ENCODE results near the gene DDI2. TPM values are rescaled to one million over a fixed set of nuclear protein-coding genes. Genes with fewer than 3 reads are reported as not detected.

Gene DDI2
- total and polyA plus RNA-seq, 9 of the 15 experiments (the other 6 are each of a cell fraction or from before 2014, with no cell fraction given): 6.5 to 48.4 (median 21.2) TPM

DNA sequence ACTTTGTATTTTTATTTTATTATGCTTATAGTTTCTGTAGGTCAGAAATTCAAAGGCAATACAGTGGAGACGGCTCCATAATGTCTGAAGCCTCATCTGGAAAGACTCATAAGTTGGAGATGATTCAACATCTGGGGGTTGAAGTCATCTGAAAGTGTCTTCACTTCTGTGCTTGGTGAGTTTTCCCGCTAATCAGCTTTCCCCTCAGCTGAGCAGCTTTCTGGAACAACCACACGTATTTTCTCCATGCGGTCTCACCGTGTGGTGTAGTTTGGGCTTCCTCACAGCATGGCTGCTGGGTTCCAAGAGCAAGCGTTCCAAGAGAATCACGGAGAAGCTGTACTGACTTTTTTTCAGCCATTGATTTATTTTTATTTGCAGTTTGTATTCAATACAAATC is 7.6 kb upstream of the DDI2 start:
- FAIRE-seq (no peak), DNase-seq (ENCODE audit: extremely low read depth in 1 of 4, low spot score in 3 of 4) (no peak), ATAC-seq (no peak)
- no peak overlapping the region for H3K27ac ChIP-seq (ENCODE audit: extremely low read depth, low read depth, low read length)
- no peaks in the 10 kb centered on the region for H3K79me2 ChIP-seq (ENCODE audit: control insufficient read depth, insufficient read depth, low read length)
- no peak overlapping the region for H3K9ac ChIP-seq (ENCODE audit: insufficient read depth in 1 of 2, low read depth in 2 of 2, low read length in 2 of 2)
- H3K4me3 ChIP-seq: no peak overlapping the region
- CTCF ChIA-PET (ENCODE audit: low intra/inter-chr PET ratio): no interaction called here
- no peaks in the 10 kb centered on the region for H3K27me3 ChIP-seq (ENCODE audit: control insufficient read depth in 2 of 2, insufficient read depth in 2 of 2, low read length in 2 of 2)
- no peak overlapping the region for H3K4me2 ChIP-seq (ENCODE audit: insufficient read depth, low read length)
- peaks cover 0 to 1% of the 10 kb centered on the region in 2 experiments; a peak in 1 of 5 replicates for H3K4me1 ChIP-seq (replicated peaks in 1 of 2; ENCODE audit: control insufficient read depth in 2 of 2, insufficient read depth in 2 of 2, low read length in 2 of 2)
- intact Hi-C loops (cut with micrococcal nuclease): no loop called here
- no peaks in the 10 kb centered on the region for H3K9me1 ChIP-seq (ENCODE audit: control insufficient read depth, insufficient read depth, low read length)
- H2AFZ ChIP-seq (ENCODE audit: low read depth, low read length): peak overlapping the region; percentile 37
- TF ChIP-seq, protein P1, sequence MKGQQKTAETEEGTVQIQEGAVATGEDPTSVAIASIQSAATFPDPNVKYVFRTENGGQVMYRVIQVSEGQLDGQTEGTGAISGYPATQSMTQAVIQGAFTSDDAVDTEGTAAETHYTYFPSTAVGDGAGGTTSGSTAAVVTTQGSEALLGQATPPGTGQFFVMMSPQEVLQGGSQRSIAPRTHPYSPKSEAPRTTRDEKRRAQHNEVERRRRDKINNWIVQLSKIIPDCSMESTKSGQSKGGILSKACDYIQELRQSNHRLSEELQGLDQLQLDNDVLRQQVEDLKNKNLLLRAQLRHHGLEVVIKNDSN (CRISPR knock-in tag; IDR thresholded peaks at IDR 0.05): no peak
- TF ChIP-seq, protein P2, sequence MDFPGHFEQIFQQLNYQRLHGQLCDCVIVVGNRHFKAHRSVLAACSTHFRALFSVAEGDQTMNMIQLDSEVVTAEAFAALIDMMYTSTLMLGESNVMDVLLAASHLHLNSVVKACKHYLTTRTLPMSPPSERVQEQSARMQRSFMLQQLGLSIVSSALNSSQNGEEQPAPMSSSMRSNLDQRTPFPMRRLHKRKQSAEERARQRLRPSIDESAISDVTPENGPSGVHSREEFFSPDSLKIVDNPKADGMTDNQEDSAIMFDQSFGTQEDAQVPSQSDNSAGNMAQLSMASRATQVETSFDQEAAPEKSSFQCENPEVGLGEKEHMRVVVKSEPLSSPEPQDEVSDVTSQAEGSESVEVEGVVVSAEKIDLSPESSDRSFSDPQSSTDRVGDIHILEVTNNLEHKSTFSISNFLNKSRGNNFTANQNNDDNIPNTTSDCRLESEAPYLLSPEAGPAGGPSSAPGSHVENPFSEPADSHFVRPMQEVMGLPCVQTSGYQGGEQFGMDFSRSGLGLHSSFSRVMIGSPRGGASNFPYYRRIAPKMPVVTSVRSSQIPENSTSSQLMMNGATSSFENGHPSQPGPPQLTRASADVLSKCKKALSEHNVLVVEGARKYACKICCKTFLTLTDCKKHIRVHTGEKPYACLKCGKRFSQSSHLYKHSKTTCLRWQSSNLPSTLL (IDR thresholded peaks at IDR 0.05): no peak
- TF ChIP-seq NCOA4 (IDR thresholded peaks at IDR 0.05; ENCODE audit: partially characterized antibody): no peak
- no peak for TF ChIP-seq MEF2A (IDR thresholded peaks at IDR 0.05; ENCODE audit: control insufficient read depth, low read depth, low read length)
- TF ChIP-seq ZNF174 (CRISPR knock-in tag; IDR thresholded peaks at IDR 0.05): no peak
- TF ChIP-seq YY1 (IDR thresholded peaks at IDR 0.05; ENCODE audit: borderline replicate concordance in 1 of 3, control insufficient read depth in 1 of 3, extremely low read depth in 1 of 3, insufficient read depth in 3 of 3, insufficient read length in 1 of 3, insufficient replicate concordance in 2 of 3, low read depth in 1 of 3, low read length in 2 of 3): peak in 2 of 3 experiments; percentile 15 to 76
- TF ChIP-seq, protein P3, sequence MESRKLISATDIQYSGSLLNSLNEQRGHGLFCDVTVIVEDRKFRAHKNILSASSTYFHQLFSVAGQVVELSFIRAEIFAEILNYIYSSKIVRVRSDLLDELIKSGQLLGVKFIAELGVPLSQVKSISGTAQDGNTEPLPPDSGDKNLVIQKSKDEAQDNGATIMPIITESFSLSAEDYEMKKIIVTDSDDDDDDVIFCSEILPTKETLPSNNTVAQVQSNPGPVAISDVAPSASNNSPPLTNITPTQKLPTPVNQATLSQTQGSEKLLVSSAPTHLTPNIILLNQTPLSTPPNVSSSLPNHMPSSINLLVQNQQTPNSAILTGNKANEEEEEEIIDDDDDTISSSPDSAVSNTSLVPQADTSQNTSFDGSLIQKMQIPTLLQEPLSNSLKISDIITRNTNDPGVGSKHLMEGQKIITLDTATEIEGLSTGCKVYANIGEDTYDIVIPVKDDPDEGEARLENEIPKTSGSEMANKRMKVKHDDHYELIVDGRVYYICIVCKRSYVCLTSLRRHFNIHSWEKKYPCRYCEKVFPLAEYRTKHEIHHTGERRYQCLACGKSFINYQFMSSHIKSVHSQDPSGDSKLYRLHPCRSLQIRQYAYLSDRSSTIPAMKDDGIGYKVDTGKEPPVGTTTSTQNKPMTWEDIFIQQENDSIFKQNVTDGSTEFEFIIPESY (CRISPR knock-in tag; IDR thresholded peaks at IDR 0.05): 0 out of 2 replicates have a peak, but pooled peaks have one; percentile 51
- TF ChIP-seq, protein P4, sequence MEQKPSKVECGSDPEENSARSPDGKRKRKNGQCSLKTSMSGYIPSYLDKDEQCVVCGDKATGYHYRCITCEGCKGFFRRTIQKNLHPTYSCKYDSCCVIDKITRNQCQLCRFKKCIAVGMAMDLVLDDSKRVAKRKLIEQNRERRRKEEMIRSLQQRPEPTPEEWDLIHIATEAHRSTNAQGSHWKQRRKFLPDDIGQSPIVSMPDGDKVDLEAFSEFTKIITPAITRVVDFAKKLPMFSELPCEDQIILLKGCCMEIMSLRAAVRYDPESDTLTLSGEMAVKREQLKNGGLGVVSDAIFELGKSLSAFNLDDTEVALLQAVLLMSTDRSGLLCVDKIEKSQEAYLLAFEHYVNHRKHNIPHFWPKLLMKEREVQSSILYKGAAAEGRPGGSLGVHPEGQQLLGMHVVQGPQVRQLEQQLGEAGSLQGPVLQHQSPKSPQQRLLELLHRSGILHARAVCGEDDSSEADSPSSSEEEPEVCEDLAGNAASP (IDR thresholded peaks at IDR 0.05): no peak
- no peak for TF ChIP-seq JUN (IDR thresholded peaks at IDR 0.05; ENCODE audit: borderline replicate concordance, low read depth, low read length)
- TF ChIP-seq JUN (CRISPR knock-in tag; IDR thresholded peaks at IDR 0.05; ENCODE audit: borderline replicate concordance): no peak
- no TSS peak for BruUV-seq (replicated peaks)
- H3K9me3 ChIP-seq (replicated peaks; ENCODE audit: control insufficient read depth, insufficient read depth, low read depth, low read length): no peaks in the 10 kb centered on the region
- H4K20me1 ChIP-seq (replicated peaks; ENCODE audit: control insufficient read depth, insufficient read depth, low read length): no peaks in the 10 kb centered on the region
- 64% methylated on average over 7 of the region's 7 CpGs for WGBS (ENCODE audit: insufficient coverage, low coverage, missing lambda C conversion rate)
- POLR2A ChIA-PET: no interaction called here
- H3K36me3 ChIP-seq (ENCODE audit: control insufficient read depth, insufficient read depth, low read length): no peaks in the 10 kb centered on the region
- in situ Hi-C loops (cut with MboI): no loop called here
